WTC11 (cell line): Measurements from ENCODE around the gene RRBP1. TPM values are rescaled to one million over a fixed set of nuclear protein-coding genes. Genes with fewer than 3 reads are reported as not detected.

ENCODE experiments used
- ATAC-seq: fragments of 200-7000 bp; cut with Tn5 transposase; 2 replicates; pipeline ENCODE4 v1.10.0; 2021; ENCODE audit warnings: mild to moderate bottlenecking, moderate library complexity
- CTCF ChIA-PET: fragments of 300-600 bp; sonication (Branson Sonifier 250); formaldehyde crosslinking; loops from one replicate; lab custom pipeline; 2021; ENCODE audit warnings: antibody characterized with exemption; lab: Charles Lee
- POLR2A ChIA-PET: fragments of 350-600 bp; sonication (Branson Sonifier 250); formaldehyde crosslinking; loops from one replicate; lab custom pipeline; 2021; ENCODE audit warnings: antibody characterized with exemption; lab: Charles Lee
- DNase-seq: peaks from one replicate; pipeline ENCODE4 v3.0.0; 2021; ENCODE audit warnings: low spot score
- H3K27ac Mint-ChIP-seq: 2 replicates; pipeline ENCODE4 v1.8.0; 2021; ENCODE audit warnings: mixed read lengths
- H3K27me3 Mint-ChIP-seq: 2 replicates; pipeline ENCODE4 v1.8.0; 2021; ENCODE audit warnings: low read depth, mild to moderate bottlenecking, moderate library complexity, mixed read lengths
- H3K36me3 Mint-ChIP-seq: 2 replicates; pipeline ENCODE4 v1.8.0; 2021; ENCODE audit warnings: mixed read lengths
- H3K4me1 Mint-ChIP-seq: 2 replicates; pipeline ENCODE4 v1.8.0; 2022; ENCODE audit warnings: mixed read lengths
- H3K4me3 Mint-ChIP-seq: 2 replicates; pipeline ENCODE4 v1.8.0; 2021; ENCODE audit warnings: mild to moderate bottlenecking, moderate library complexity, mixed read lengths
- H3K9me3 Mint-ChIP-seq: 2 replicates; pipeline ENCODE4 v1.8.0; 2021; ENCODE audit warnings: mixed read lengths
- E2F4 ChIP-seq: sonication (generic); formaldehyde crosslinking; IDR thresholded peaks from 2 replicates; pipeline ENCODE4 v1.8.1; 2022; ENCODE audit warnings: low read depth, mild to moderate bottlenecking, moderate library complexity, missing genetic modification reagents, borderline replicate concordance
- ELF4 ChIP-seq: sonication (generic); formaldehyde crosslinking; IDR thresholded peaks from 2 replicates; pipeline ENCODE4 v1.8.1; 2022; ENCODE audit warnings: low read depth, mild to moderate bottlenecking, moderate library complexity, missing genetic modification reagents
- FOXJ3 ChIP-seq: sonication (generic); formaldehyde crosslinking; IDR thresholded peaks from 2 replicates; pipeline ENCODE4 v1.9.0; 2021; ENCODE audit warnings: missing genetic modification reagents, mild to moderate bottlenecking, borderline replicate concordance
- GTF2I ChIP-seq: fragments of 250-450 bp; sonication (Bioruptor Pico); conservative IDR thresholded peaks from 2 replicates; pipeline ENCODE4 v1.4.0; 2021; ENCODE audit warnings: mild to moderate bottlenecking
- MLX ChIP-seq: sonication (generic); formaldehyde crosslinking; IDR thresholded peaks from 2 replicates; pipeline ENCODE4 v1.8.1; 2023; ENCODE audit warnings: mild to moderate bottlenecking, missing genetic modification reagents, moderate library complexity
- MXD4 ChIP-seq: fragments of 250-450 bp; sonication (Bioruptor Pico); IDR thresholded peaks from 2 replicates; pipeline ENCODE4 v1.8.0; 2021; ENCODE audit warnings: mild to moderate bottlenecking, moderate library complexity, borderline replicate concordance
- PREB ChIP-seq: sonication (generic); formaldehyde crosslinking; IDR thresholded peaks from 2 replicates; pipeline ENCODE4 v1.8.1; 2022; ENCODE audit warnings: mild to moderate bottlenecking, missing genetic modification reagents, moderate library complexity, borderline replicate concordance
- RORB ChIP-seq: fragments of 250-450 bp; sonication (Bioruptor Pico); IDR thresholded peaks from 2 replicates; pipeline ENCODE4 v1.9.0; 2021; ENCODE audit warnings: mild to moderate bottlenecking
- SMAD4 ChIP-seq: sonication (generic); formaldehyde crosslinking; IDR thresholded peaks from 2 replicates; pipeline ENCODE4 v1.8.0; 2022; ENCODE audit warnings: mild to moderate bottlenecking, missing genetic modification reagents
- SOX15 ChIP-seq: fragments of 250-450 bp; sonication (Bioruptor Pico); IDR thresholded peaks from 2 replicates; pipeline ENCODE4 v1.9.0; 2021; ENCODE audit warnings: mild to moderate bottlenecking
- ZMAT4 ChIP-seq: fragments of 250-450 bp; sonication (Bioruptor Pico); IDR thresholded peaks from 2 replicates; pipeline ENCODE4 v1.9.0; 2021; ENCODE audit warnings: mild to moderate bottlenecking
- ZNF138 ChIP-seq: sonication (generic); formaldehyde crosslinking; conservative IDR thresholded peaks from 2 replicates; pipeline ENCODE4 v1.8.1; 2022; ENCODE audit warnings: mild to moderate bottlenecking, moderate library complexity, missing genetic modification reagents
- ZNF219 ChIP-seq: sonication (generic); formaldehyde crosslinking; IDR thresholded peaks from 2 replicates; pipeline ENCODE4 v1.8.0; 2023; ENCODE audit warnings: missing genetic modification reagents, mild to moderate bottlenecking, borderline replicate concordance
- ZNF416 ChIP-seq: fragments of 250-450 bp; sonication (Bioruptor Pico); IDR thresholded peaks from 2 replicates; pipeline ENCODE4 v1.9.0; 2021; ENCODE audit warnings: mild to moderate bottlenecking, inconsistent platforms
- total RNA-seq: library from RNA; stranded (reverse); gene quantifications from 3 replicates; pipeline ENCODE4 v1.2.3, GENCODE V29; 2021
- TF ChIP-seq, protein P1 (sequence below): sonication (generic); formaldehyde crosslinking; IDR thresholded peaks from 2 replicates; pipeline ENCODE4 v1.8.0; 2022; ENCODE audit warnings: mild to moderate bottlenecking, missing genetic modification reagents
- TF ChIP-seq, protein P2 (sequence below): fragments of 250-450 bp; sonication (Bioruptor Pico); IDR thresholded peaks from 2 replicates; pipeline ENCODE4 v1.9.0; 2021; ENCODE audit warnings: mild to moderate bottlenecking
- TF ChIP-seq, protein P3 (sequence below): sonication (generic); formaldehyde crosslinking; IDR thresholded peaks from 2 replicates; pipeline ENCODE4 v1.8.0; 2023; ENCODE audit warnings: missing genetic modification reagents, mild to moderate bottlenecking, borderline replicate concordance
- TF ChIP-seq, protein P4 (sequence below): sonication (generic); formaldehyde crosslinking; IDR thresholded peaks from 2 replicates; pipeline ENCODE4 v1.8.0; 2023; ENCODE audit warnings: missing genetic modification reagents

The RRBP1 gene
- total RNA-seq, 1 experiment from 2014 or later = 171 TPM

- no peak for TF ChIP-seq RORB
- no peak for TF ChIP-seq MLX
- TF ChIP-seq SOX15 (CRISPR knock-in tag) = no peak
- TF ChIP-seq, protein P1, sequence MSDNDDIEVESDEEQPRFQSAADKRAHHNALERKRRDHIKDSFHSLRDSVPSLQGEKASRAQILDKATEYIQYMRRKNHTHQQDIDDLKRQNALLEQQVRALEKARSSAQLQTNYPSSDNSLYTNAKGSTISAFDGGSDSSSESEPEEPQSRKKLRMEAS (CRISPR knock-in tag) = no peak
- no peak for TF ChIP-seq ZMAT4
- TF ChIP-seq ZNF219 = no peak
- no peak for TF ChIP-seq PREB (CRISPR knock-in tag)
- TF ChIP-seq FOXJ3 = no peak
- TF ChIP-seq ELF4 (CRISPR knock-in tag) = no peak
- TF ChIP-seq MXD4 (CRISPR knock-in tag) = no peak
- TF ChIP-seq, all 79 proteins: peak for 0
Measured at GRCh38 chr20:17716331-17716730, 34.3 kb upstream of the RRBP1 start (continued).

DNA sequence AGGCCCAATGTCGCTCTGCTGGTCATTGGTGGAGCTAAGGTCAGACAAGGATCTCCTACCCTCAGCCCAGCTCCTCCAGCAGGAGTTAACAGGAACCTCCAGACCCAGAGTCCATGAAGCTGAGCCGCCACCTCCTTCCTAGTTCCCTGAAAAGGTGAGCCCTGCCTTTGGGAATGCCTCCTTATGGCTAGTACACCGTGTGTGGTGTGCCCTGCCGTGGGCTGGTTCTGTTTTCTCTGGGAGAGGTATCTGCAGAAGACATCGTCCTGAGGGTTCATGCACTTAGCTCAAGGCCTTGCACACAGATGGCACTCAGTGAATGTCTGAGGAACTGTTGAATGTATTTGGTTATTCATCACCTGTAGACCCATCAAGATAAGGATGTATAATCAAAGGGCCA lies 33.0 kb upstream of the RRBP1 start:
- ChIA-PET CTCF (interaction anchor here (1.6 kb wide), 1 partner anchor 91 kb away, joined by 4 read pairs; no protein-coding TSS in a partner anchor), POLR2A (no interaction called here)
- Mint-ChIP-seq H3K27ac (no peak overlapping the region), H3K36me3 (no peaks in the 10 kb centered on the region), H3K4me1 (peaks cover 12% of the 10 kb centered on the region), H3K9me3 (no peaks in the 10 kb centered on the region), H3K27me3 (no peaks in the 10 kb centered on the region), H3K4me3 (no peak overlapping the region)
- DNase-seq (no peak), ATAC-seq (no peak)
- TF ChIP-seq FOXJ3 (no peak), SMAD4 (CRISPR knock-in tag) (no peak), GTF2I (CRISPR knock-in tag) (no peak), ZNF138 (CRISPR knock-in tag) (no peak), E2F4 (no peak), ZNF416 (CRISPR knock-in tag) (no peak), MLX (no peak)
- TF ChIP-seq, protein P2, sequence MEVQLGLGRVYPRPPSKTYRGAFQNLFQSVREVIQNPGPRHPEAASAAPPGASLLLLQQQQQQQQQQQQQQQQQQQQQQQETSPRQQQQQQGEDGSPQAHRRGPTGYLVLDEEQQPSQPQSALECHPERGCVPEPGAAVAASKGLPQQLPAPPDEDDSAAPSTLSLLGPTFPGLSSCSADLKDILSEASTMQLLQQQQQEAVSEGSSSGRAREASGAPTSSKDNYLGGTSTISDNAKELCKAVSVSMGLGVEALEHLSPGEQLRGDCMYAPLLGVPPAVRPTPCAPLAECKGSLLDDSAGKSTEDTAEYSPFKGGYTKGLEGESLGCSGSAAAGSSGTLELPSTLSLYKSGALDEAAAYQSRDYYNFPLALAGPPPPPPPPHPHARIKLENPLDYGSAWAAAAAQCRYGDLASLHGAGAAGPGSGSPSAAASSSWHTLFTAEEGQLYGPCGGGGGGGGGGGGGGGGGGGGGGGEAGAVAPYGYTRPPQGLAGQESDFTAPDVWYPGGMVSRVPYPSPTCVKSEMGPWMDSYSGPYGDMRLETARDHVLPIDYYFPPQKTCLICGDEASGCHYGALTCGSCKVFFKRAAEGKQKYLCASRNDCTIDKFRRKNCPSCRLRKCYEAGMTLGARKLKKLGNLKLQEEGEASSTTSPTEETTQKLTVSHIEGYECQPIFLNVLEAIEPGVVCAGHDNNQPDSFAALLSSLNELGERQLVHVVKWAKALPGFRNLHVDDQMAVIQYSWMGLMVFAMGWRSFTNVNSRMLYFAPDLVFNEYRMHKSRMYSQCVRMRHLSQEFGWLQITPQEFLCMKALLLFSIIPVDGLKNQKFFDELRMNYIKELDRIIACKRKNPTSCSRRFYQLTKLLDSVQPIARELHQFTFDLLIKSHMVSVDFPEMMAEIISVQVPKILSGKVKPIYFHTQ (CRISPR knock-in tag) = no peak
- TF ChIP-seq, protein P3, sequence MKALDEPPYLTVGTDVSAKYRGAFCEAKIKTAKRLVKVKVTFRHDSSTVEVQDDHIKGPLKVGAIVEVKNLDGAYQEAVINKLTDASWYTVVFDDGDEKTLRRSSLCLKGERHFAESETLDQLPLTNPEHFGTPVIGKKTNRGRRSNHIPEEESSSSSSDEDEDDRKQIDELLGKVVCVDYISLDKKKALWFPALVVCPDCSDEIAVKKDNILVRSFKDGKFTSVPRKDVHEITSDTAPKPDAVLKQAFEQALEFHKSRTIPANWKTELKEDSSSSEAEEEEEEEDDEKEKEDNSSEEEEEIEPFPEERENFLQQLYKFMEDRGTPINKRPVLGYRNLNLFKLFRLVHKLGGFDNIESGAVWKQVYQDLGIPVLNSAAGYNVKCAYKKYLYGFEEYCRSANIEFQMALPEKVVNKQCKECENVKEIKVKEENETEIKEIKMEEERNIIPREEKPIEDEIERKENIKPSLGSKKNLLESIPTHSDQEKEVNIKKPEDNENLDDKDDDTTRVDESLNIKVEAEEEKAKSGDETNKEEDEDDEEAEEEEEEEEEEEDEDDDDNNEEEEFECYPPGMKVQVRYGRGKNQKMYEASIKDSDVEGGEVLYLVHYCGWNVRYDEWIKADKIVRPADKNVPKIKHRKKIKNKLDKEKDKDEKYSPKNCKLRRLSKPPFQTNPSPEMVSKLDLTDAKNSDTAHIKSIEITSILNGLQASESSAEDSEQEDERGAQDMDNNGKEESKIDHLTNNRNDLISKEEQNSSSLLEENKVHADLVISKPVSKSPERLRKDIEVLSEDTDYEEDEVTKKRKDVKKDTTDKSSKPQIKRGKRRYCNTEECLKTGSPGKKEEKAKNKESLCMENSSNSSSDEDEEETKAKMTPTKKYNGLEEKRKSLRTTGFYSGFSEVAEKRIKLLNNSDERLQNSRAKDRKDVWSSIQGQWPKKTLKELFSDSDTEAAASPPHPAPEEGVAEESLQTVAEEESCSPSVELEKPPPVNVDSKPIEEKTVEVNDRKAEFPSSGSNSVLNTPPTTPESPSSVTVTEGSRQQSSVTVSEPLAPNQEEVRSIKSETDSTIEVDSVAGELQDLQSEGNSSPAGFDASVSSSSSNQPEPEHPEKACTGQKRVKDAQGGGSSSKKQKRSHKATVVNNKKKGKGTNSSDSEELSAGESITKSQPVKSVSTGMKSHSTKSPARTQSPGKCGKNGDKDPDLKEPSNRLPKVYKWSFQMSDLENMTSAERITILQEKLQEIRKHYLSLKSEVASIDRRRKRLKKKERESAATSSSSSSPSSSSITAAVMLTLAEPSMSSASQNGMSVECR (CRISPR knock-in tag) = no peak
- TF ChIP-seq, protein P4, sequence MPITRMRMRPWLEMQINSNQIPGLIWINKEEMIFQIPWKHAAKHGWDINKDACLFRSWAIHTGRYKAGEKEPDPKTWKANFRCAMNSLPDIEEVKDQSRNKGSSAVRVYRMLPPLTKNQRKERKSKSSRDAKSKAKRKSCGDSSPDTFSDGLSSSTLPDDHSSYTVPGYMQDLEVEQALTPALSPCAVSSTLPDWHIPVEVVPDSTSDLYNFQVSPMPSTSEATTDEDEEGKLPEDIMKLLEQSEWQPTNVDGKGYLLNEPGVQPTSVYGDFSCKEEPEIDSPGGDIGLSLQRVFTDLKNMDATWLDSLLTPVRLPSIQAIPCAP (CRISPR knock-in tag) = no peak
